DMS114 treated with DMSO at 0.1 percent for 48 hours (cell line): ENCODE data around the gene CYYR1.

Source experiments
- DNase-seq: peaks from one replicate; lab custom pipeline; 2025; ENCODE audit not compliant: unreplicated experiment; lab: John Stamatoyannopoulos, UW

Gene CYYR1

GRCh38 chr21:26572702-26573381, at the start of gene CYYR1:
CYYR1 (minus strand) TSS chr21:26573286; CDS start chr21:26572940, 346 bp downstream.
- DNase-seq: no peak

GRCh38 chr21:26617176-26617575, 44.1 kb upstream of the CYYR1 start:
- DNase-seq: no peak

- DNase-seq: no peak
Observed at GRCh38 chr21:26614251-26614650, 41.2 kb upstream of the CYYR1 start.

GRCh38 chr21:26599261-26599660, 26.2 kb upstream of the CYYR1 start:
- DNase-seq: no peak

- DNase-seq: no peak
Observed at GRCh38 chr21:26597981-26598380, 24.9 kb upstream of the CYYR1 start.

DNA sequence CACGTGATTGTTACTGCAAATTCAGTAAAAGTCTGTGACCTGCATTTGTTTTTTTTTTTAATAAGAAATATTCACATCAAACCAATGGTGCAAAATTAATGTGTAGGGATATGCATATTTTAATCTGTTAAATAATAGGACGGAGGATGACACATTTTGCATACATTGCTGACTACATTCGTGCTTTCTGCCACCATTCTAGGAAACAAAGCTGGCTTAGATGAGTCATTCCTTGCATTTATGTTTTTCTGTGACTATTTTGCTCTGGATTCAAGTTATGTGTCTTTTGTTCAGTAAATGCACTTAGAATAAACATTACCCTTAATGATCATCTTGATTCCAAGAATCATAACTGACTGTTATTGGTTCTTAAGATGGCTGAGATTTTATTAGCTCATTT, 23.9 kb upstream of the CYYR1 start:
- no peak for DNase-seq

DNA sequence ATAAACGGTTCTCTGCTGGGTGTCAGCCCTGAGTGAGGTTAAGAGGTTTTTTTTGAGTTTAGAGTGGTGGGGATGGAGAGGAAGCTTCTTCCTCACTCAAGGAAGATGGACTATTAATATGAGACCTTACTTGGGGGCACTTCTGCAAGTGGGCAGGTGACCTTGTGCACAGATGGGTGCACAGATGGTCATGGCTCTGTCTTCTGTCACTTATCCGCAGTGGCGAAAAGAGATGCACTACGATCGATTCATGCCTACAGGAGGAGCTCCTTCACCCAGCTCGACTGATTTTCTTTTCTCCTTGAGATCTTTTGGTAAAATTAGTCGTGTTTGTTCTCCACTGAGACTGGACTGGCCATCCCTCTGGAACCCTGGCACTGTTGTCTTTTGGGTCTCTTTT, 22.9 kb upstream of the CYYR1 start:
- DNase-seq: no peak

GRCh38 chr21:26593800-26594199, 20.7 kb upstream of the CYYR1 start:
- DNase-seq: no peak

DNA sequence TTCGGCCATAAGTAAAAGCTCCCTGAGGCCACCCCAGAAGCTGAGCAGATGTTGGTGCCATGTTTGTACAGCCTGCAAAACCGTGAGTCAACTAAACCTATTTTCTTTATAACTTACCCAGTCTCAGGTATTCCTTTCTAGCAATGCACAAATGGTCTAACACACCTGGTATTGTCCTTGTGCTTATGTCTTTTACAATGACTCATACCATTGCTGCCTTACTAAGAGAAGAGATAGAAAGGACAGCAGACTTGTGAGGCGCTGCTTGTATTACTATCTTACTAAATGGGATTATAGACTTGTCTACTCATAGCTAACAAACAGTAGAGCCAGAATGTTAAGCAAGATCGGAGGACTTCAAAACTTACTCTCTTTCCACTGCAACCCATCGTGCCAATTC, 18.5 kb upstream of the CYYR1 start:
- DNase-seq: no peak

DNA sequence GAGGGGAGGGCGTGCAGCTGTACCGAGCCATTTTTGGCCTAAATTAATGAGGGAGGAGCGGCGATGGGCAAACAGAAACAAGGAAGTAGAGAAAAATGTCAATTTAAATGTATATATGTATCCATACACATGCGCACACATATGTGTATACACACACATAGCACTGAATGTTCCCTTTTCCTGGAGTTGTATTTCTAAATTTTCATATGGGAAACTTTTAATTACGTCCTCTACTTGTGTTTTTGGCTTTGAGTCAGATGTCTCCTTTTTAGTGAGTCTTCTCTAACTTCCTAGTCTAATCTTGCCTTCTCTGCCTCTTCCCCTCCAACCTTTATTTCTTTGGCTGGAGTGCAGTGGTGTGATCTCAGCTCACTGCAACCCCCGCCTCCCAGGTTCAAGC, 15.4 kb upstream of the CYYR1 start:
- no peak for DNase-seq

DNA sequence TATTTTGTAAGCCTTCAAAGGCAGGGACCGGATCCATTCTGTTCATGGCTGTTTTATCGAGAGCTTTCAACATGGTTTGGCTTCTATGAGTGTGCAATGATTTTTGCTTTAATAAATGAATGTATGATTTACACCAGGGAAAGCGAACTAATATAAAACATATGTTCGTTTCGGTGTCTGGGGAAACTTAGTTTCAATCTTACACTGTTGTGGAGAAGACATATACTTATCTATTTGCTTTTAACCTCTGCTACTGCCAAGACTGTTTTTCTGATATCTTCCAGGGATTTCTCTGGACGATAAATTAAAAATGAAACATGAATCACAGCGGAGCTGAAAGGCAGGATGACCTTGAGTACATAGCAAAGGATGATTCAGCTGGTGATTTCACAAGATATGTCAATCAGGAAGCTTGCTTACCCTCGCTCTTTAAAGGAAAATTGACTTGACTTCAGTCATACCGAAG, 14.7 kb upstream of the CYYR1 start:
- no peak for DNase-seq

- DNase-seq: no peak
Observed at GRCh38 chr21:26583769-26584168, 10.7 kb upstream of the CYYR1 start.

DNA sequence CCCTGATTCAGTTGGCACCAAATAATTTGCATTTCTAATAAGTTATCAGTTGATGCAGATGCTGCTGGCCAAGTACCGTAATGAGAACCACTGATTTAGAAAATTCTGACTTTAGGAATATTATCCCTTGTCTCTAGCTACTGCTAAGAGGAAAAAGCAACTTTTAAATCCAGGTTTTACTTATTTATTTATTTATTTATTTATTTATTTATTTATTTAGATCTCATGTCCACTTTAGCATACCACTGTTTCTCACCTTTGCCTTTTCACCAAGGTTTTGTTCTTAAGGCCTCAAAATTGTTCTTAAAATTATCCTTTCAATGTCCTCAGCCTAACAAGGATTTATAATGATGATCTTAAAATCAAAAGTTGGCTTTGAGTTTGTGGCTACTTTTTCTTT, 8.7 kb upstream of the CYYR1 start:
- no peak for DNase-seq

GRCh38 chr21:26572076-26572701, 897 bp downstream of the CYYR1 start:
- DNase-seq: no peak

DNA sequence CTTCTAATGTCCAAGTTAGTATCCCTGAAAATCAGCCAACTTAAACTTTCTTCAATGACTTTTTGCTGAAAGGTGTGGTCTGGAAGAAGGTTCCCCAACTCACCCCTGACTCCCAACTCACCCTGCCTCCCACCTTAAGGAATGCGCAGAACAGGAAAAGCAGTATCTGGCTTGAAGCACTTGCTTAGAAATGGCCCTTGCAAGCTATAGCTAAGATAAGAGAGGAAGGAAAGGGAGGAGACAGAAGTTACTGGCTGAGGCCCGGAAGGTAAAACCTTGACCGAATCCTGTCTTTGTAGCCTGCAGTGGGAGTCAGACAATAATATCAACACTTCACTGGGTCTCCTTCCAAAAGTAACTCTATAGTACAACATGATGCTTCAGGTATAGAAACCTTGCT, 2.9 kb downstream of the CYYR1 start:
- no peak for DNase-seq

DNA sequence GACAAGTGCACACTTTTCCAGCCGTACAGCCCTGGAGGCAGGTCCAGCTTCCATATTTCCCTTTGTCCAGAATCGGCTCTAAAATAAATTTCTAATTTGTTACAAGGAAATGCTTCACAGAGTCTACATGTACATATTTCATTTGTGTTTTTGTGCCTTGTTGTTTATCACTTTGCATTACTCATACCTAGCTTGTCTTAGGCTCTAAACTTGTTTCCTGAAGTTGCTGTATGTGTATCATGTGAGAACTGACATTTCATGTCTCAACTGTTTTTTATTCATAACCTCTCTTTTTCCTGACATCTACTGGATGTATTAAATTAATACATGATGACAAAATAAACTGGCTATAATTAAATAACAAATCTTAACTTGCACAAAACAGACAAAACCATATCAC, 7.5 kb downstream of the CYYR1 start:
- DNase-seq: no peak

DNA sequence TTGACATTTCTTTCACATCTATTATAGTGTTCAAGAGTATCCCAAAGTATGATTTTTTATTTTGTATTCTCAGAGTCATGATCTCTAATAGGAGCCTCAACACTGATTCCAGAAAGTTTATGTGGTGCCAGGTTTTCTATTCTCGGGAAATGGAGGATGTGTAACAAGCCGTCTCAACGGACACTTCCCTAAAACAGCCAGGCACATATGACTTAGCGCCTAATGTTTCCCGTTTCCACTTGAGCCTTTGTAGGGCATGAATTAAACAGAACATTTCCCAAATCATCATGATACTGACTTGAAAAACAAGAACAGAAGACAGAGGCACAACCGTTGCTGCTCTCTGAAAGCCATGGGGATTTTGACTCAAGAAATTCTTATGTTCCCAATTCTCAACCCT, 8.0 kb downstream of the CYYR1 start:
- no peak for DNase-seq

- no peak for DNase-seq
Observed at GRCh38 chr21:26563856-26564503, 9.1 kb downstream of the CYYR1 start.

DNA sequence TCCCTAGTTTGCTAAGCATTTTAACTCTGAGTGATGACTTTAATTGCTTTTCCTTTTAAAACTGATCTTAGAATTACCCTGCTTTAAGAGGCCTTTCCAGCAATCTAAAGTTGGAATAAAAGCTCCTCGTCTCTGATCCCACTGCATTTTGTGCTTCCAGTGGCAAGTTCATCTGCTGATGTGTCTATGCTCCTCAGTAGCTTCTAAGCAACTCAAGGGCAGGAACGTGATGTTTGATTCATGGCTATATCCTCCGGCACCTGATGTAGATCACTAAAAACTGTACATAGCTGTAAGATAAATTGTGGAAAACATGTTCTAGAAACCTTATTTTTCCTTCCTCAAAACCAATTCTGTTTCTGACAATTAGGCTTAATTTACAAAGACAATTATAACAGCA, 12.5 kb downstream of the CYYR1 start:
- DNase-seq: no peak

- no peak for DNase-seq
Observed at GRCh38 chr21:26559099-26559498, 14.0 kb downstream of the CYYR1 start.

DNA sequence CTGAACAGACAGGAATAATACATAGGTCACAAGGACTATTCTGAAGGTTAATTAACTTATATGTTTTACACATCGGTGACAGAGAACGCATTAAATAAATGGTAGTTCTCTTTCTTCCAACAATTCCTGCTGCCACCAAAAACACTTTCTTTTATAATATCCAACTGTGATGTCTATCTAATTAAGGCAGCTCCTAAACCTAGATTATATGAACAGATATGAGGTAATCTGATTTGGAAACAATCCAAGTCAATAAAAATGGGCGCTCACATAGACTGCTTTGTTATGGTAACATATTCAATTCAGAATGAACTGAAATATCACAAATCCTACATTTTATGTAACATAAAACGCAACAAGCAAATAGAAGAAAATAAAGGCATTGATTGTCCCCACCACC, 16.0 kb downstream of the CYYR1 start:
- no peak for DNase-seq

DNA sequence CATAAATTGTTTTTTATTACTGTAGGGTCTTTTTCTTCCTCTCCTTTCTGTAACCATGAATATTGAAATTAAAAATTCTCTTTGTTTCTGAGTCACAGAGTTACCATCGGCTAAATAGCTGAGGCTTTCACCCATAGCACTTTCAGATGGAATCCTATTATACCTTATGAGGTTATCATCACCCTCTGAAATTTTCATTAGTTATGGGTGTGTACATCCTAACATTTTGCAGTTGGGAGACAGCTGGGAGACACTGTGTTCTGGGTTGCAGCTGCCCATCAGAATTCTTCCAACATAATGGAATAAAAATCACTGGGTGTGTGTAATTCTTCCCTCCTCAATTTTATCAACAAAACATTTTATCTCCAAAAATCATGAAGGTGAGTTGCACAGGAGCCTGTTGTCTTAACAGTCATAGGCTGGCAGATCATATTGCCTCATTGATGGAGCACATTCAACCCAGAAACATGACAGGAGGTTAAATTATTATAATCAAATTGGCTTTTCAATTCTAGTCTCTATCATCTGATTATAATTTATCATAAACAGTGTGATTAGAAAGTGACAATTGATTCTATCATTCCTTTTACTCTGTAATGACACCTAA, 17.4 kb downstream of the CYYR1 start:
- no peak for DNase-seq
